ENCODE data around the gene TAF13.

TAF13 gene

GRCh38 chr1:109080441-109081082 lies 4.8 kb upstream of the TAF13 start:
- DNase-seq (ENCODE audit: low spot score) = no peak
- no peak for TF ChIP-seq CTCF (IDR thresholded peaks at IDR 0.05; ENCODE audit: extremely low read depth, missing control alignments)

GRCh38 chr1:109079240-109079622 lies 3.4 kb upstream of the TAF13 start:
- no peak for TF ChIP-seq CTCF (IDR thresholded peaks at IDR 0.05; ENCODE audit: extremely low read depth, missing control alignments)

GRCh38 chr1:109078317-109078716 lies 2.5 kb upstream of the TAF13 start:
- TF ChIP-seq CTCF (IDR thresholded peaks at IDR 0.05; ENCODE audit: extremely low read depth, missing control alignments) = no peak
- no peak for DNase-seq (ENCODE audit: low spot score)

More at GRCh38 chr1:109079240-109079622, 3.4 kb upstream of the TAF13 start:
- DNase-seq (ENCODE audit: low spot score) = no peak

GRCh38 chr1:109069294-109069693 lies 6.5 kb downstream of the TAF13 start:
- TF ChIP-seq CTCF (IDR thresholded peaks at IDR 0.05; ENCODE audit: extremely low read depth, missing control alignments) = no peak
- DNase-seq (ENCODE audit: low spot score) = no peak

GRCh38 chr1:109067883-109068282 lies 7.9 kb downstream of the TAF13 start:
- no peak for DNase-seq (ENCODE audit: low spot score)
- TF ChIP-seq CTCF (IDR thresholded peaks at IDR 0.05; ENCODE audit: extremely low read depth, missing control alignments) = no peak

- TF ChIP-seq CTCF (IDR thresholded peaks at IDR 0.05; ENCODE audit: extremely low read depth, missing control alignments) = no peak
Measured at GRCh38 chr1:109065137-109065536, 10.7 kb downstream of the TAF13 start.

GRCh38 chr1:109061183-109061582 lies 14.6 kb downstream of the TAF13 start:
- no peak for TF ChIP-seq CTCF (IDR thresholded peaks at IDR 0.05; ENCODE audit: extremely low read depth, missing control alignments)
- DNase-seq (ENCODE audit: low spot score) = no peak

More at GRCh38 chr1:109065137-109065536, 10.7 kb downstream of the TAF13 start:
- DNase-seq (ENCODE audit: low spot score) = no peak

Data from GM20000 (cell line).